GM12878 (cell line): Measurements from ENCODE around the gene MCFD2.

Source experiments
- BCL3 ChIP-seq: IDR thresholded peaks from 2 replicates; pipeline ENCODE4 v1.6.1; 2011; ENCODE audit warnings: borderline replicate concordance, low read depth, mild to moderate bottlenecking, moderate library complexity, low read length; ENCODE audit not compliant: insufficient read depth, poor library complexity, severe bottlenecking
- CHD4 ChIP-seq: fragments of 200-600 bp; sonication (generic); IDR thresholded peaks from 2 replicates; pipeline ENCODE4 v1.6.1; 2016; ENCODE audit warnings: mild to moderate bottlenecking
- CREB1 ChIP-seq: IDR thresholded peaks from 2 replicates; pipeline ENCODE4 v1.6.1; 2012; ENCODE audit warnings: low read depth, mild to moderate bottlenecking, inconsistent platforms
- CTCF ChIP-seq, 3 experiments: IDR thresholded peaks in 2 of 3; conservative IDR thresholded peaks in 1 of 3; 2 replicates each; pipeline ENCODE4 v1.5.1; 2011; ENCODE audit warnings: low read depth in 3 of 3, low read length in 3 of 3, mild to moderate bottlenecking in 3 of 3, control low read depth in 2 of 3, moderate library complexity in 2 of 3, inconsistent platforms in 1 of 3, mixed read lengths in 1 of 3; ENCODE audit not compliant: control insufficient read depth in 2 of 3, insufficient read depth in 1 of 3; ENCODE audit errors: extremely low read depth in 1 of 3
- NFIC ChIP-seq: IDR thresholded peaks from 2 replicates; pipeline ENCODE4 v1.6.1; 2012; ENCODE audit warnings: low read depth, mild to moderate bottlenecking, inconsistent platforms, low read length, moderate library complexity
- POLR2A ChIP-seq: IDR thresholded peaks from 2 replicates; pipeline ENCODE4 v1.6.1; 2011; ENCODE audit warnings: low read depth, mild to moderate bottlenecking, low read length
- RFX5 ChIP-seq: IDR thresholded peaks from 2 replicates; pipeline ENCODE4 v1.6.1; 2011; ENCODE audit warnings: low read depth, low read length, improper control_type of control experiment
- WRNIP1 ChIP-seq: IDR thresholded peaks from 2 replicates; pipeline ENCODE4 v1.6.1; 2011; ENCODE audit warnings: low read depth, low read length, improper control_type of control experiment, borderline replicate concordance
- TF ChIP-seq, protein P1 (sequence below): fragments of 450-650 bp; formaldehyde crosslinking; IDR thresholded peaks from 2 replicates; pipeline ENCODE4 v1.4.0; 2022; ENCODE audit warnings: mild to moderate bottlenecking, moderate library complexity
- TF ChIP-seq, protein P2 (sequence below): IDR thresholded peaks from 2 replicates; pipeline ENCODE4 v1.6.1; 2012; ENCODE audit warnings: low read depth, low read length, improper control_type of control experiment

- no peak for TF ChIP-seq RFX5
- no peak for TF ChIP-seq POLR2A
- no peak for TF ChIP-seq CHD4
- TF ChIP-seq, protein P1, sequence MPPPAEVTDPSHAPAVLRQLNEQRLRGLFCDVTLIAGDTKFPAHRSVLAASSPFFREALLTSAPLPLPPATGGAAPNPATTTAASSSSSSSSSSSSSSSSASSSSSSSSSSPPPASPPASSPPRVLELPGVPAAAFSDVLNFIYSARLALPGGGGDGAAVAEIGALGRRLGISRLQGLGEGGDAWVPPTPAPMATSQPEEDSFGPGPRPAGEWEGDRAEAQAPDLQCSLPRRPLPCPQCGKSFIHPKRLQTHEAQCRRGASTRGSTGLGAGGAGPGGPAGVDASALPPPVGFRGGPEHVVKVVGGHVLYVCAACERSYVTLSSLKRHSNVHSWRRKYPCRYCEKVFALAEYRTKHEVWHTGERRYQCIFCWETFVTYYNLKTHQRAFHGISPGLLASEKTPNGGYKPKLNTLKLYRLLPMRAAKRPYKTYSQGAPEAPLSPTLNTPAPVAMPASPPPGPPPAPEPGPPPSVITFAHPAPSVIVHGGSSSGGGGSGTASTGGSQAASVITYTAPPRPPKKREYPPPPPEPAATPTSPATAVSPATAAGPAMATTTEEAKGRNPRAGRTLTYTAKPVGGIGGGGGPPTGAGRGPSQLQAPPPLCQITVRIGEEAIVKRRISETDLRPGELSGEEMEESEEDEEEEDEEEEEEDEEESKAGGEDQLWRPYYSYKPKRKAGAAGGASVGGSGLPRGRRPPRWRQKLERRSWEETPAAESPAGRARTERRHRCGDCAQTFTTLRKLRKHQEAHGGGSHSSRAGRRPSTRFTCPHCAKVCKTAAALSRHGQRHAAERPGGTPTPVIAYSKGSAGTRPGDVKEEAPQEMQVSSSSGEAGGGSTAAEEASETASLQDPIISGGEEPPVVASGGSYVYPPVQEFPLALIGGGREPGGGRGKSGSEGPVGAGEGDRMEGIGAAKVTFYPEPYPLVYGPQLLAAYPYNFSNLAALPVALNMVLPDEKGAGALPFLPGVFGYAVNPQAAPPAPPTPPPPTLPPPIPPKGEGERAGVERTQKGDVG (CRISPR knock-in tag): no peak
- no peak for TF ChIP-seq WRNIP1
- TF ChIP-seq BCL3: no peak
- TF ChIP-seq CTCF (IDR thresholded peaks at IDR 0.05 in 2 of 3, conservative IDR thresholded peaks at IDR 0.05 in 1 of 3; ENCODE audit: control insufficient read depth in 2 of 3, extremely low read depth in 1 of 3, insufficient read depth in 1 of 3, low read depth in 3 of 3, low read length in 3 of 3): no peak
- TF ChIP-seq NFIC: no peak
- TF ChIP-seq, protein P2, sequence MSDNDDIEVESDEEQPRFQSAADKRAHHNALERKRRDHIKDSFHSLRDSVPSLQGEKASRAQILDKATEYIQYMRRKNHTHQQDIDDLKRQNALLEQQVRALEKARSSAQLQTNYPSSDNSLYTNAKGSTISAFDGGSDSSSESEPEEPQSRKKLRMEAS: no peak
- no peak for TF ChIP-seq CREB1
Observed at GRCh38 chr2:46955764-46956163, 40.2 kb upstream of the MCFD2 start.
